GM19099 (cell line): ENCODE measurements around the gene FBN2.

Experiments used
- POLR2A ChIP-seq: IDR thresholded peaks from 3 replicates; pipeline ENCODE4 v1.6.1; 2011; ENCODE audit warnings: low read depth; ENCODE audit not compliant: insufficient read length; ENCODE audit errors: extremely low read depth

The FBN2 gene

DNA sequence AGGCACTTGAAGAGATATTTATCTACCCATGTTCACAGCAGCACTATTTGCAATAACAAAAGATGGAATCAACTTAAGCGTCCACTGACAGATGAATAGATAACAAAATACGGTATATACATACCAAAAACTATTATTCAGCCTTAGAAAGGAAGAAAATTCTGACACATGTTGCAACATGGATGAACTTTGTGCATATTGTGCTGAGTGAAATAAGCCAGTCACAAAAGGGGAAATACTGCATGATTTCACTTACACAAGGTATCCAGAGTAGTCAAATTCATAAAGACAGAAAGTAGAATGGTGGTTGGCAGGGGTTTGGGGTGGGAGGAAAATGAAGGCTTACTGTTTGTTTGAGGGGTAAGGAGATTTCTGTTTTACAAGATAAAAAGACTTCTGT, 66.0 kb downstream of the FBN2 start:
- TF ChIP-seq POLR2A, result no peak

DNA sequence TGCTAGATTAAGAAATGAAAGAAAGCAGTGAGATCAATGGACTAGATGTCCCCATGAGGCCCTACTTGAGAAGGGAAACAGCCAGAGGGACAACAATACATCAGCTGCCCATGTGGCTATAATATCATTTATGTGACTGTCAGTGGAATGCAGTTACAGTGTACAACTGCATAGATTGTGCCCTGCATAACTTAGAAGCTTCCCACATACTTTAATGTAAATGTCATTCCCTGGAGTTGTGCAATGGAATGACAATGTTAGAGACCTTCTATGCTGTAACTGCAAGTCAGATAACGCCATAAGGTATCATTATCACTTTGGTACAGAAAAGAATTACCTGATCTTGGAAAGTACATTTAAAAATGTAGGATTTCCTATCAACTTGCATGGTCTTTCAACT, 67.4 kb downstream of the FBN2 start:
- no peak for TF ChIP-seq POLR2A

DNA sequence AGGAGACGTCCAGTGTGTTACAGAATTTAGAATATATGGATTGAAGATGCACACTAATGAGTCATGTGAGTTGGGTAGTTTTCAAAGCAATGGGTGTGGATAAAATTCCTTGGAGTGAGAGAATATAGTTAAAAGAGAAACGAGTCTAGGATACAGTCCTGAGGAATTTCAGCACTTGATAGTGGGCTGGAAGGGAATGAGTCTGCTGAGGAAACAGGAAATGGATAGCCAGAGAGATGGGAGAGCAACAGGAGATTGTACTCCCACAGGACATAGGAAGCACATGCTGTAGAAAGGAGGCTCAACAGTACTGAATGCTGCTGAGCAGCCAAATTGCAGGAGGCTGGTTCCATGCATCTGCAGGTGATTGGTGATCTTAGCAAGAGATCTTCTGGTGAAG, 68.1 kb downstream of the FBN2 start:
- TF ChIP-seq POLR2A, result no peak

DNA sequence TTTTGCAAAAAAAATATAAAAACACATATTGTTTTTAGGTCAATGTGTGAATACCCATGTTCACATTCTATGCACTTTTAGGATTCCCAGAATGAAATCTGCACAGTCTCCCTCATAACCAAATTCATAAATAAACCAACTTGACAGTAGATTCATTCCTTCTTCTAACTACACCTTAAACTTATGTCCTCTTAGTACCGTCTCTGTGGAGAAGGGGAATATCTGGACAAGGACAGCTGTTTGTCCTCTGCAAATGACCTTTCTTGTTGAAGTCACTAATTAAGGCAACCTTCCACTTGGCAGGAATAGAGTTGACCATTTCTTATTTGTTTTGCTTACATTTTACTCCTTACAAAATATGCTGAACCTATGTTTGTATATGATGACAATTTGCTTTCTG, 71.1 kb downstream of the FBN2 start:
- no peak for TF ChIP-seq POLR2A

DNA sequence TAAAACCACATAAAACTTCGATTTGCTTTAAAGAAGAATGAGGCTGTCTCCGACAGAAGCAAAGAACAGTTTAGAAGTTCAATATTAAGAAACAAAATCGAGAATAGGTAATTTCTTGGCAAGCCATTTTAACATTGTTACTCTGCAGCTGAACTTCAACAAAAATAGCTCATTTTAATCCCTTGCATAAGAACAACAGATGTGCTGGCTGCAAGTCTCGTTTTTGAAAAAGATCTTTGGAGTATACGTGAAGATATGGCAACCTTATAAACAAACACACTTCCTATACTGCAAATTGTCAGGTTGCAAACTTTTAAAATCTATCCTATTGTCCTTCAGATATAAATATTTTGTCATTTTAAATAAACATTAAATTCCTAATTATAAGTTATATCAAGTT, 71.5 kb downstream of the FBN2 start:
- no peak for TF ChIP-seq POLR2A

DNA sequence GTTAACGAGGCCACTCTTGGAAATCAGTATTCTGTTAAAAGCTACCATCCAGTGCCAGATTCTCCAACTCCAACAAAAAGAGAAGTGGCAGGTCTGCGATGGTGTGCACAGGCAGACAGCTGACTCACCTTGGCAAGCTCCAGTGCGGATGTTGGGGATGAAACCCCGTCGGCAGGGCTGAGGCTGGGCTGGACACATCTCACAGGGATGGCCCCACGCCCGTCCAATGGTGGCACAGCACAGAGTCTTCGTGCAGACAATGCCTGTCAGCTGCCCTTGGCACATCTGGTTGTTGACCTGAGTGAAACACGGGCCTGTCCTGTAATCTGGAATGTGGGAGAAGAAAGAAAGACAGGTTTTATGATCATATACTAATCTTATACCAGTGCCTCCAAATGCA, 73.4 kb downstream of the FBN2 start:
- TF ChIP-seq POLR2A, result no peak

DNA sequence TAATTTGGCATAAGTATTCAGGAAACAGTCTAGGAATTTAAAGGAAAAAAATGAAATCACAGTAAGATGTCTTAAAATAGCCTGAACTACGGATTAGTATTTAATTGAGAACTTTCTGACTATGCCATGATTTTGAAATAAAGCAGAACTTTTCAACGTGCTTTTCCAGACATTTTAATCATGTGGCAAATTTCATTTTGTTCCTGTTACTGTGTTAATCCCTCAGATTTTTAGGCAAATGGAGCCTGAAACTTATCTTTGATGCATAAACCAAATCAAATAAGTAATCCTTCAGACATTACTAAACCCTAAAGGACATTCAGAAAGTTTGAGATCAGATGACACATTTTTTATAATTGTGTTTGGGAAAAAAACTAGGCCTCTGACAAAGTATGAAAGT, 75.7 kb downstream of the FBN2 start:
- no peak for TF ChIP-seq POLR2A

DNA sequence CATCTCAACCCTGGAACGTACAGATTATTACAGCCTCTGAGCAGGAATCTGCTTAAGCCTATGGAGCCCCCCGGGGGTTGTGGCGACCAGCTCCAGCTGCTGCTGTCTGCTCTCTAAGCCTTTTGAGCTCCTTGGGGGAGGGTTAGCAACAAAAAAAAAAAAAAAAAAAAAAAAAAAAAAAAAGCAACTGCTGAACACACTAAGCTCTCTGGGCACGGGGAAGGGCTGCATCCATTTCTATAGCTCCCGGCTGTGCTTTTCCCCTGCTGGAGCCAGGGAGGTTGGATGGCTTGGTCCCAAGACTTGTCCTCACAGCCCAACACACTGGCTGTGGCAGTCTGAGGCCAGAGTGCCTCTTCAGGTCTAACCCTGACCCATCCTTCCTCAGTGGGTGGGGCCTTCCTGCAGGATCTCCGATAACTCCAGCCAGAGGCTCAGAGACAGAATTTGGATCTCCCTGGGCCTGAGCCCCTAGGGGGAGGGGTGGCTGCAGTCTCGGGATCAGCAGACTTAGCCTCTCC, 82.1 kb downstream of the FBN2 start:
- no peak for TF ChIP-seq POLR2A

DNA sequence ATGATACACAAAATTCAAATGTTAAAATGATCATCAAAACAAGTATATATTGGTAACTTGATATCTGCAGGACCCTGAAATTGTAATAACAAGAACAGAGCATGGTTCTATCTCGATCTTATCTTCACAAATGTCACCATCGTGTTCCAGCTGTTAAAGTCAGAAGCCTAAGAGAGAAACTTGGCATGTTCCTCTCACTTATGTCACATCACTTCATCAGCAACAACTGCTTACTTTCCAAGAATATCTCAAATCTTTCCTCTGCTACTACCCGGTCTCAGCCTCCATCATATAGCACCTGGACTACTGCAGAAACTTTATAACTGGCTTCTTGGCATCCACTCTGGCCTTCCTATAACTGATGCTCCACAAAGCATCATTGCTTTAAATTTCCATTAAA, 84.9 kb downstream of the FBN2 start:
- TF ChIP-seq POLR2A, result no peak

DNA sequence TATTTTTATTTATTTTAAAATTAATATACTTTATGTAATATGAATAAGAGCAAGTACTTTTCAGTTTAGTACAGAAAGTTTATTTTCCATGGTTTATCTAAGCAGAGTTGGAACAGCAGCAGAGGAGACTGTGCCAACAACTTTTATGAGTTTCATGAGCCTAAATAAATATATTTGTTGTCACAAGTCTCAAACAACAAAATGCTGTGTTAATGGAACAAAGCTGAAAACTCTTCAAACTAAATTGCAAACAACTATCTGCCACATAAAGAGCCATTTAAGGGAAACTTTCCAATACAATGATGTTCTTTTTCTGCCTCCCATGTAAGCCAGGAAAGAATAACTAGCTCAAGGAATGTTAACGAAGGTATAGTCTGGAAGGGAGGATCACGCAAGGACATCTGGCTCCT, 96.1 kb downstream of the FBN2 start:
- no peak for TF ChIP-seq POLR2A

DNA sequence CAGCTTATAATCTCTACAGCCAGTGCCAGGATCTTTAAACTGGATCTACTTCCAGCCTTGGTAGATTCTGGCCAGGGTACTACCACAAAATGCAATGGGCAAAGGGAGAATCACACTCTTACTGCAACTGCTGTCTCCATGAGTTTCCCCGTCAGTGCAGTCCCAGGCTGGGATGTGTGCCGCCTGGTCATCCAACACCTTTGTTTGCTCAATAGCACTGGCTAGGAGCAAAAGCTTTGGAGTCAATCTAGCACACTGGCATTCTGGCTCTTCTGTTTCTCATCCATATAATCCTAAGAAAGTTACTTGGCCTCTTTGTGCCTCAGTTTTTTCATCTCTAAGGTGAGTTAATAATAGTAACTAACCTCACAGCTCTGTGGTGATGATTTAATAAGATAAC, 96.9 kb downstream of the FBN2 start:
- no peak for TF ChIP-seq POLR2A

DNA sequence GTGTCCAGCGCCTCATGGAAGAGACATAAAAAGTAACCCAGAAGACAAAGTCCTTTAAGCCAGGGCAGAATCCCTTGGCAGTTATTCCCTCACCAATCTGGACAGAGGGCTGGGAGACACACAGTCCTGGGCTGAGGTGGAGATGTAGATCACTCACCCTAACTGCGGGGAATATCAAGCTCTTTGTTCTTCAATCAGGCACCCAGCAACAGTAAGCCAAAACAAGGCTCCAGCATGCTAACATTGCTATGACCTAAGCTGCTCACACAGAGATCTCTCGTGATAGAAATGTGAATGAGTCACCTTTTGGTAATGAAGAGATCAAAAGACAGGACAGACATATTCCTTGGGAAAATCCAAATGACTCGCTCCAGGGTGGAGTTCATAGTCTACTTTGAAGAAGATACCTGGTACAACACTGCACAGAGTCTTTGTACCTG, 101.3 kb downstream of the FBN2 start:
- no peak for TF ChIP-seq POLR2A

DNA sequence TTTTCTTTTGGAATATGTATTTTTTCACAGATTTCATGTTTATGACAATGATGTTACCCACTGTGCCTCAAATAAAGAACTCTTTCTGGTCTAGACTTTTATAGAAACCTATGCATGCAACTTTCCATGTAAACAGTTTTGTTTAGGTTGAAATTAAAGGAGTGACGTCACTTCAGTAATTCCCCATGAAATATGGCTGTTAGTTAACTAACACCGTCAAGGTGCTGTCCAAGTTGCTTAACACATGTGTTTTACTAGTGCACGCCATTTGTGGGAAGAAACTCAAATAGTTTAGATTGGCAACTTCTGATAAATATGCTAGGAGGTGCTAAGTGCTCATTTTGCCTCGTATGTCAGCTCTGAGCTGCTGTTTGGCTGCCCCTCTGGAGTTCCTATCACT, 102.2 kb downstream of the FBN2 start:
- TF ChIP-seq POLR2A, result no peak

DNA sequence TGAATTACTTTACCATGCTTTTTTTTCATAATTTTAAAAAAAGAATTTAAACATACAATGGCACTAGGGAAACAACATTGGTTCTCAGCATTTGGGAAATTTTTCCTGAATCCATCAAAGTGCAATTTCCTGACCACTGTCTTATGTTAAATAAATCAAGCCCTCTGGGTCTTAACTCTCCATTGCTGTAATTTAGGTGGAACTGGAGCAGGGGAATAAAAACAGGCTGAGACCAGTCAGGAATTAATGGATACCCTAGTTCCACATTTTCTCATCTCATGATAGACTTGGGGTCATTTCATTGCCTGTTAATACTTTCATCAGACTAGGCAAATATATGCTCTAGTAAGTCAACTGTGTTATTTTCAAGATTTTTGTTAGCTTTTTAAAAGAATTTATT, 103.1 kb downstream of the FBN2 start:
- TF ChIP-seq POLR2A, result no peak

DNA sequence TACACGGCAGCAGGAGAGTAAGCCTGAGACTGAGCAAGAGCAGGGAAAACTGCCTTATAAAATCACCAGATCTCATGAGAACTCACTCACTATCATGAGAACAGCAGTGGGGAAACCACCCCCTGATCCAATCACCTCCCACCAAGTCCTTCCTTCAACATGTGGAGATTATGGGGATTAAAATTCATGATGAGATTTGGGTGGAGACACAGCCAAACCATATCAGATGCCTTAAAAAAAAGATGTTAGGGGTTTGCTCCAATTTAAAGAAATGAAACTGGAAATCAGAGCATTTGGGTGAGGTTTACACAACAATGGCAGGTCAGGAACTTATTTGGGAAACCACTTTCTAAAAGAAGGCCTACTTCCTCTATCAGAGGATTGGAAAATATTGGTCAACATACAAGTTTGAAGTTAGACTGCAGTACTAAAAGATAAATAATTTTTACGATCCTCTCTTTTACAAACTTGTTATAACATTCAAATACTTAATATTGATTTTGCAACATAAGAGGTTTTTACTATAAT, 105.1 kb downstream of the FBN2 start:
- TF ChIP-seq POLR2A, result no peak

DNA sequence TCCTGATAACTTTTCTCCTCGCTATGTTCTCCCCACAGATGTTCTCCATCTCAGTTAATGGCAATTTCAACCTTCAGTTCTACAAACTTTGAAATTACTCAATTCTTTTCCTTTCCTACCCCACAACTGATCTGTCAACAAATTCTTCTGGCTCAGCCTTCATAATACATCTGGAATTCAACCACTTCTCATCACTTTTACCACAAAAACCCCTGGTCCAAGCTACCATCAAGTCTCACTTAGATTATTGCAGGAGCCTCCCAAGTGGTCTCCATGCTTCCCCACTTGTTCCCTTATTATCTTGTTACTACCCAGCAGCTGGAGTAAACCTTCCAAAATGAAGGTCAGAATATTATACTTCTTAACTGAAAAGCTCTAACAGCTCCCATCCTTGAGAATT, 110.1 kb downstream of the FBN2 start:
- TF ChIP-seq POLR2A, result no peak

DNA sequence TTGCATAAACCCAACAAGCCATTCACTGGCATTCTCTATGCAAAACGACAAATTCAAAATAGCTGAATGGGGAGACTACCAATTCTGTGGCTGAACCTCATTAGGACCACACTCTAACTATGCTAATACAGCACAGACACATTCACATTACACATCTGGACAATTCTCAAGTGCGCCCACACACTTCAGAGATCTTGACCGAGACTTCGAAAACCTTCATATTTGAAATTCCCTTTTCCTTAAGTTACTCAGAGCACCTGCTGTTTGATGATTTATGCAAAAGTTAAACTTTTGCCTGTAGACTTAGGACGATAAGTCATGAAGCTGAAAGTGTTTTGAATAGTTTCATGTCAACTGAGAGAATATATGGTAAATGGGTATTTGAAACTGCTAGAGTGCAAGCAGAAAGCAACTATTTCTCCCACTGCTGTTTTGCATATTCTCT, 111.9 kb downstream of the FBN2 start:
- no peak for TF ChIP-seq POLR2A
